A673 (cell line): ENCODE data around the gene CDH4. TPM values are rescaled to one million over a fixed set of nuclear protein-coding genes. Genes with fewer than 3 reads are reported as not detected.

Source experiments
- BruUV-seq: library from RNA; stranded (reverse); fragments of 400-500 nt; replicated peaks from 2 replicates; lab custom pipeline; 2021; lab: Mats Ljungman, UMichigan
- CTCF ChIA-PET: fragments of 300-600 bp; sonication (Branson Sonifier 250); formaldehyde crosslinking; loops from one replicate; lab custom pipeline; 2022; ENCODE audit warnings: antibody characterized with exemption; lab: Charles Lee
- POLR2A ChIA-PET: fragments of 300-600 bp; sonication (Branson Sonifier 250); formaldehyde crosslinking; loops from one replicate; lab custom pipeline; 2022; ENCODE audit warnings: antibody characterized with exemption; ENCODE audit not compliant: low non-redundant PET; lab: Charles Lee
- DNase-seq: peaks from one replicate; pipeline ENCODE4 v3.0.0-alpha.2; 2015; ENCODE audit warnings: low spot score
- H3K27ac ChIP-seq: fragments of 200-600 bp; sonication (generic); 2 replicates; pipeline ENCODE4 v1.5.1; 2016; ENCODE audit warnings: mixed run types, low read depth, mild to moderate bottlenecking, mixed read lengths, antibody characterized with exemption, low read length; ENCODE audit not compliant: poor library complexity, severe bottlenecking
- H3K27me3 ChIP-seq: fragments of 200-600 bp; sonication (generic); replicated peaks from 2 replicates; pipeline ENCODE4 v1.6.1; 2017; ENCODE audit warnings: mixed run types, low read depth, mild to moderate bottlenecking, mixed read lengths, antibody characterized with exemption, low read length; ENCODE audit not compliant: insufficient read depth, poor library complexity
- H3K36me3 ChIP-seq: fragments of 200-600 bp; sonication (generic); 2 replicates; pipeline ENCODE4 v1.6.1; 2016; ENCODE audit warnings: mixed run types, mild to moderate bottlenecking, mixed read lengths, antibody characterized with exemption, low read length; ENCODE audit not compliant: insufficient read depth, poor library complexity, severe bottlenecking
- H3K4me1 ChIP-seq: fragments of 200-600 bp; sonication (generic); 2 replicates; pipeline ENCODE4 v1.6.1; 2017; ENCODE audit warnings: mixed run types, mild to moderate bottlenecking, mixed read lengths, antibody characterized with exemption, low read length; ENCODE audit not compliant: insufficient read depth, poor library complexity, severe bottlenecking
- H3K4me3 ChIP-seq: fragments of 200-600 bp; sonication (generic); 2 replicates; pipeline ENCODE4 v1.5.1; 2016; ENCODE audit warnings: low read depth, mixed run types, mild to moderate bottlenecking, mixed read lengths, low read length; ENCODE audit not compliant: poor library complexity, severe bottlenecking
- H3K9me3 ChIP-seq: fragments of 200-600 bp; sonication (generic); 2 replicates; pipeline ENCODE4 v1.6.1; 2016; ENCODE audit warnings: mixed run types, low read depth, mild to moderate bottlenecking, mixed read lengths, antibody characterized with exemption, low read length; ENCODE audit not compliant: poor library complexity, severe bottlenecking
- CTCF ChIP-seq: fragments of 300-800, 200-600 bp; sonication (generic); conservative IDR thresholded peaks from 2 replicates; pipeline ENCODE4 v1.5.1; 2017; ENCODE audit warnings: low read depth, mild to moderate bottlenecking, antibody characterized with exemption, low read length, moderate library complexity, mixed read lengths
- EZH2 ChIP-seq: fragments of 200-600 bp; sonication (generic); IDR thresholded peaks from 2 replicates; pipeline ENCODE4 v1.6.1; 2017; ENCODE audit warnings: borderline replicate concordance, low read depth, mild to moderate bottlenecking, mixed read lengths, antibody characterized with exemption, low read length; ENCODE audit not compliant: poor library complexity, severe bottlenecking
- intact Hi-C: fragments of 100-400 bp; cut with micrococcal nuclease; formaldehyde crosslinking; loops from one replicate; pipeline ENCODE4 v1.10.0; 2022; ENCODE audit not compliant: unreplicated experiment
- total RNA-seq: library from RNA; stranded (reverse); gene quantifications from 2 replicates; pipeline ENCODE4 v1.2.3, GENCODE V29; 2021

CDH4 gene
- total RNA-seq, 1 experiment from 2014 or later: 8.3 TPM

- Histone ChIP-seq H3K4me1 (no peaks in the 10 kb centered on the region), H3K27ac (no peak overlapping the region), H3K9me3 (no peaks in the 10 kb centered on the region), H3K4me3 (no peak overlapping the region), H3K27me3 (peaks cover 68% of the 10 kb centered on the region), H3K36me3 (no peaks in the 10 kb centered on the region)
- POLR2A ChIA-PET: no interaction called here
- intact Hi-C loops: no loop called here
- DNase-seq: no peak
- CTCF ChIA-PET: no interaction called here
- no TSS peak for BruUV-seq
- TF ChIP-seq EZH2 (no peak), CTCF (no peak)
Observed at GRCh38 chr20:61357119-61357518, 105.1 kb downstream of the CDH4 start.

- no peaks in the 10 kb centered on the region for H3K36me3 ChIP-seq
- no peak overlapping the region for H3K4me3 ChIP-seq
- DNase-seq: no peak
- TF ChIP-seq EZH2 (no peak), CTCF (no peak)
- no peaks in the 10 kb centered on the region for H3K9me3 ChIP-seq
- H3K27me3 ChIP-seq: peaks cover 51% of the 10 kb centered on the region
- no TSS peak for BruUV-seq
- no peak overlapping the region for H3K27ac ChIP-seq
- intact Hi-C loops: no loop called here
- ChIA-PET POLR2A (no interaction called here), CTCF (no interaction called here)
- no peaks in the 10 kb centered on the region for H3K4me1 ChIP-seq
Observed at GRCh38 chr20:61359254-61359653, 107.2 kb downstream of the CDH4 start.

- ChIA-PET POLR2A (no interaction called here), CTCF (no interaction called here)
- intact Hi-C loops: no loop called here
- Histone ChIP-seq H3K27me3 (peaks cover 42% of the 10 kb centered on the region), H3K4me1 (no peaks in the 10 kb centered on the region), H3K9me3 (no peaks in the 10 kb centered on the region), H3K4me3 (no peak overlapping the region), H3K27ac (no peak overlapping the region), H3K36me3 (no peaks in the 10 kb centered on the region)
- BruUV-seq: no TSS peak
- DNase-seq: no peak
- TF ChIP-seq EZH2 (no peak), CTCF (no peak)
Observed at GRCh38 chr20:61360296-61360695, 108.2 kb downstream of the CDH4 start.
